HepG2 (cell line): ENCODE measurements around the gene STX5. TPM values are rescaled to one million over a fixed set of nuclear protein-coding genes. Genes with fewer than 3 reads are reported as not detected.

Experiments used
- BCL6 ChIP-seq: IDR thresholded peaks from 2 replicates; pipeline ENCODE4 v1.6.1; 2016; ENCODE audit warnings: missing genetic modification reagents, missing compliant biosample characterization
- HBP1 ChIP-seq: IDR thresholded peaks from 2 replicates; pipeline ENCODE4 v1.6.1; 2016; ENCODE audit warnings: low read depth, control low read depth
- LRRFIP1 ChIP-seq: sonication (generic); formaldehyde crosslinking; conservative IDR thresholded peaks from 2 replicates; pipeline ENCODE4 v1.4.0; 2020; ENCODE audit warnings: missing genetic modification reagents
- PHB2 ChIP-seq: fragments of 450-650 bp; IDR thresholded peaks from 2 replicates; pipeline ENCODE4 v1.6.1; 2018; ENCODE audit not compliant: partially characterized antibody
- REST ChIP-seq, 2 experiments: IDR thresholded peaks; 2 replicates each; pipeline ENCODE4 v1.6.1; 2011 to 2012; ENCODE audit warnings: low read length in 2 of 2, borderline replicate concordance in 1 of 2, low read depth in 1 of 2, mild to moderate bottlenecking in 1 of 2, moderate library complexity in 1 of 2
- SSRP1 ChIP-seq: IDR thresholded peaks from 2 replicates; pipeline ENCODE4 v1.6.1; 2016; ENCODE audit warnings: control low read depth
- ZBTB34 ChIP-seq: sonication (generic); formaldehyde crosslinking; IDR thresholded peaks from 2 replicates; pipeline ENCODE4 v1.8.0; 2022; ENCODE audit warnings: mild to moderate bottlenecking, missing genetic modification reagents
- ZNF280B ChIP-seq: sonication (generic); formaldehyde crosslinking; IDR thresholded peaks from 2 replicates; pipeline ENCODE4 v1.5.0; 2020; ENCODE audit warnings: missing genetic modification reagents, mild to moderate bottlenecking, borderline replicate concordance
- ZNF33A ChIP-seq: sonication (generic); formaldehyde crosslinking; IDR thresholded peaks from 2 replicates; pipeline ENCODE4 v1.5.1; 2020; ENCODE audit warnings: missing genetic modification reagents, mild to moderate bottlenecking, moderate library complexity, borderline replicate concordance
- ZNF414 ChIP-seq: sonication (generic); formaldehyde crosslinking; IDR thresholded peaks from 2 replicates; pipeline ENCODE4 v1.5.0; 2020; ENCODE audit warnings: missing genetic modification reagents
- ZNF574 ChIP-seq: sonication (generic); formaldehyde crosslinking; IDR thresholded peaks from 2 replicates; pipeline ENCODE4 v1.4.0; 2020; ENCODE audit warnings: missing genetic modification reagents
- polyA plus RNA-seq, 8 experiments: library from polyadenylated mRNA; depleted of rRNA in 3 of 8; stranded (reverse) in 7 of 8; unstranded in 1 of 8; fragments of >200 nt; fragmentation: Illumina TruSeq in 4 of 8; extraction: Trizol in 4 of 8; gene quantifications; 2 replicates each; pipeline versions ENCODE4 v1.2.1 to v1.2.3, GENCODE V29; 2011 to 2016; ENCODE audit warnings: low read depth in 4 of 8, missing spikeins in 1 of 8, mixed read lengths in 1 of 8; ENCODE audit not compliant: insufficient read depth in 1 of 8
- total RNA-seq, 5 experiments: library from RNA; depleted of rRNA; stranded (reverse); fragments of >200 nt; fragmentation: Illumina TruSeq; extraction: Trizol; gene quantifications; 2 replicates each; pipeline ENCODE4 v1.2.3, GENCODE V29; 2016; ENCODE audit warnings: low read depth in 1 of 5

Gene STX5
- total and polyA plus RNA-seq, 2 of the 13 experiments (the other 11 are each of a cell fraction or from before 2014, with no cell fraction given): 26.9 to 30.0 TPM

GRCh38 chr11:62791501-62792201 lies 40.2 kb downstream of the STX5 start, which contains the start of gene TMEM223 (continued):
- TF ChIP-seq ZBTB34 (CRISPR knock-in tag): 0 out of 2 replicates have a peak, but pooled peaks have one; percentile 29
- TF ChIP-seq ZNF280B (CRISPR knock-in tag): no peak
- TF ChIP-seq PHB2: no peak
- TF ChIP-seq ZNF33A (CRISPR knock-in tag): no peak
- TF ChIP-seq ZNF574 (CRISPR knock-in tag): peak; percentile 63; the same call in 1 of the 2 replicates
- no peak for TF ChIP-seq HBP1 (CRISPR knock-in tag)
- 0 out of 2 replicates have a peak, but pooled peaks have one; percentile 20 for TF ChIP-seq BCL6 (CRISPR knock-in tag)
- TF ChIP-seq LRRFIP1: no peak; the same call in 1 of the 2 replicates
- TF ChIP-seq SSRP1 (CRISPR knock-in tag): no peak; the same call in 1 of the 2 replicates
- peak; percentile 90 for TF ChIP-seq ZNF414 (CRISPR knock-in tag)
- 0 out of 4 replicates have a peak, but pooled peaks of 1 of the 2 experiments have one; percentile 40 for TF ChIP-seq REST (IDR thresholded peaks at IDR 0.05; ENCODE audit: borderline replicate concordance in 1 of 2, low read depth in 1 of 2, low read length in 2 of 2)
